Skeletal muscle satellite cell (primary cell): ENCODE results near the gene ATP2C2.

Experiments used
- H3K27me3 ChIP-seq: 2 replicates; pipeline ENCODE4 v1.7.0; 2013; ENCODE audit warnings: low read length; ENCODE audit not compliant: control insufficient read depth, insufficient read depth
- H3K36me3 ChIP-seq: 2 replicates; pipeline ENCODE4 v1.7.0; 2013; ENCODE audit warnings: mild to moderate bottlenecking, control low read depth, low read length; ENCODE audit not compliant: insufficient read depth
- H3K4me1 ChIP-seq: 2 replicates; pipeline ENCODE4 v1.7.0; 2013; ENCODE audit warnings: low read length; ENCODE audit not compliant: control insufficient read depth, insufficient read depth
- H3K4me2 ChIP-seq: 2 replicates; pipeline ENCODE4 v1.7.0; 2013; ENCODE audit warnings: mild to moderate bottlenecking, low read length
- H3K4me3 ChIP-seq: 2 replicates; pipeline ENCODE4 v1.7.0; 2013; ENCODE audit warnings: low read length
- H3K9ac ChIP-seq: 2 replicates; pipeline ENCODE4 v1.7.0; 2013; ENCODE audit warnings: mild to moderate bottlenecking, low read depth, low read length, moderate library complexity
- H3K9me3 ChIP-seq: replicated peaks from 2 replicates; pipeline ENCODE4 v1.7.0; 2013; ENCODE audit warnings: mild to moderate bottlenecking, control low read depth, low read length

ATP2C2 gene

GRCh38 chr16:84485255-84486010 lies 117.1 kb downstream of the ATP2C2 start:
- Histone ChIP-seq H3K4me2 (no peak overlapping the region), H3K4me1 (no peaks in the 10 kb centered on the region), H3K9ac (no peak overlapping the region), H3K4me3 (no peak overlapping the region), H3K9me3 (no peaks in the 10 kb centered on the region), H3K36me3 (peaks cover 84% of the 10 kb centered on the region), H3K27me3 (no peaks in the 10 kb centered on the region)

- Histone ChIP-seq H3K9me3 (no peaks in the 10 kb centered on the region), H3K9ac (no peak overlapping the region), H3K4me1 (no peaks in the 10 kb centered on the region), H3K4me2 (no peak overlapping the region), H3K27me3 (no peaks in the 10 kb centered on the region), H3K4me3 (no peak overlapping the region), H3K36me3 (peaks cover 83% of the 10 kb centered on the region)
Observed at GRCh38 chr16:84486126-84486525, 117.8 kb downstream of the ATP2C2 start.

GRCh38 chr16:84486551-84487235 lies 118.4 kb downstream of the ATP2C2 start:
- H3K9ac ChIP-seq = no peak overlapping the region
- no peak overlapping the region for H3K4me3 ChIP-seq
- no peak overlapping the region for H3K4me2 ChIP-seq
- peaks cover 80% of the 10 kb centered on the region for H3K36me3 ChIP-seq
- H3K9me3 ChIP-seq = no peaks in the 10 kb centered on the region
- no peaks in the 10 kb centered on the region for H3K27me3 ChIP-seq
- no peaks in the 10 kb centered on the region for H3K4me1 ChIP-seq

GRCh38 chr16:84487358-84487757 lies 119.0 kb downstream of the ATP2C2 start:
- Histone ChIP-seq H3K4me3 (no peak overlapping the region), H3K9ac (no peak overlapping the region), H3K9me3 (no peaks in the 10 kb centered on the region), H3K4me1 (no peaks in the 10 kb centered on the region), H3K36me3 (peaks cover 76% of the 10 kb centered on the region), H3K27me3 (no peaks in the 10 kb centered on the region), H3K4me2 (no peak overlapping the region)

- Histone ChIP-seq H3K4me2 (no peak overlapping the region), H3K9ac (no peak overlapping the region), H3K9me3 (no peaks in the 10 kb centered on the region), H3K4me1 (no peaks in the 10 kb centered on the region), H3K27me3 (no peaks in the 10 kb centered on the region), H3K36me3 (peaks cover 76% of the 10 kb centered on the region), H3K4me3 (no peak overlapping the region)
Observed at GRCh38 chr16:84489131-84489530, 120.8 kb downstream of the ATP2C2 start.

- H3K4me3 ChIP-seq = no peak overlapping the region
- H3K4me1 ChIP-seq = peaks cover 3% of the 10 kb centered on the region
- no peak overlapping the region for H3K4me2 ChIP-seq
- peaks cover 80% of the 10 kb centered on the region for H3K36me3 ChIP-seq
- H3K9me3 ChIP-seq = no peaks in the 10 kb centered on the region
- H3K9ac ChIP-seq = no peak overlapping the region
- no peaks in the 10 kb centered on the region for H3K27me3 ChIP-seq
Observed at GRCh38 chr16:84495506-84495905, 127.2 kb downstream of the ATP2C2 start.

GRCh38 chr16:84496991-84497390 lies 128.7 kb downstream of the ATP2C2 start:
- H3K9ac ChIP-seq = no peak overlapping the region
- no peak overlapping the region for H3K4me3 ChIP-seq
- no peaks in the 10 kb centered on the region for H3K9me3 ChIP-seq
- no peak overlapping the region for H3K4me2 ChIP-seq
- no peaks in the 10 kb centered on the region for H3K27me3 ChIP-seq
- peaks cover 81% of the 10 kb centered on the region for H3K36me3 ChIP-seq
- H3K4me1 ChIP-seq = peaks cover 16% of the 10 kb centered on the region

GRCh38 chr16:84497418-84498222 lies 129.3 kb downstream of the ATP2C2 start:
- Histone ChIP-seq H3K9ac (no peak overlapping the region), H3K4me2 (no peak overlapping the region), H3K27me3 (no peaks in the 10 kb centered on the region), H3K36me3 (peaks cover 86% of the 10 kb centered on the region), H3K4me1 (peaks cover 23% of the 10 kb centered on the region), H3K4me3 (no peak overlapping the region), H3K9me3 (no peaks in the 10 kb centered on the region)

GRCh38 chr16:84498223-84498610 lies 129.9 kb downstream of the ATP2C2 start:
- Histone ChIP-seq H3K9me3 (no peaks in the 10 kb centered on the region), H3K27me3 (no peaks in the 10 kb centered on the region), H3K4me3 (no peak overlapping the region), H3K4me2 (no peak overlapping the region), H3K36me3 (peaks cover 81% of the 10 kb centered on the region), H3K4me1 (peaks cover 29% of the 10 kb centered on the region), H3K9ac (no peak overlapping the region)

- no peaks in the 10 kb centered on the region for H3K9me3 ChIP-seq
- no peak overlapping the region for H3K4me2 ChIP-seq
- H3K27me3 ChIP-seq = no peaks in the 10 kb centered on the region
- H3K36me3 ChIP-seq = peaks cover 74% of the 10 kb centered on the region
- H3K4me3 ChIP-seq = no peak overlapping the region
- peaks cover 37% of the 10 kb centered on the region for H3K4me1 ChIP-seq
- no peak overlapping the region for H3K9ac ChIP-seq
Observed at GRCh38 chr16:84498859-84499620, 130.7 kb downstream of the ATP2C2 start.

GRCh38 chr16:84499638-84500037 lies 131.3 kb downstream of the ATP2C2 start:
- Histone ChIP-seq H3K9me3 (no peaks in the 10 kb centered on the region), H3K4me2 (no peak overlapping the region), H3K36me3 (peaks cover 68% of the 10 kb centered on the region), H3K4me3 (no peak overlapping the region), H3K4me1 (peaks cover 37% of the 10 kb centered on the region), H3K27me3 (no peaks in the 10 kb centered on the region), H3K9ac (no peak overlapping the region)
